Stimulated activated CD4-positive, alpha-beta T cell treated with anti-CD3 and anti-CD28 coated beads, Interleukin-4, amount 100 ng/mL, for 24 hours (primary cell): Measurements from ENCODE around the gene IL22RA2.
A peak's percentile ranks its signal among the peaks of the same experiment; 100 is the strongest.
"Not testable (repeated sequence)": the region's sequence is repeated elsewhere in the genome, so short reads cannot be mapped to it uniquely, and the experiment has no call there.

Experiments used
- DNase-seq: peaks from one replicate; pipeline ENCODE4 v3.0.0-alpha.2; 2020

The IL22RA2 gene, protein sequence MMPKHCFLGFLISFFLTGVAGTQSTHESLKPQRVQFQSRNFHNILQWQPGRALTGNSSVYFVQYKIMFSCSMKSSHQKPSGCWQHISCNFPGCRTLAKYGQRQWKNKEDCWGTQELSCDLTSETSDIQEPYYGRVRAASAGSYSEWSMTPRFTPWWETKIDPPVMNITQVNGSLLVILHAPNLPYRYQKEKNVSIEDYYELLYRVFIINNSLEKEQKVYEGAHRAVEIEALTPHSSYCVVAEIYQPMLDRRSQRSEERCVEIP

DNA sequence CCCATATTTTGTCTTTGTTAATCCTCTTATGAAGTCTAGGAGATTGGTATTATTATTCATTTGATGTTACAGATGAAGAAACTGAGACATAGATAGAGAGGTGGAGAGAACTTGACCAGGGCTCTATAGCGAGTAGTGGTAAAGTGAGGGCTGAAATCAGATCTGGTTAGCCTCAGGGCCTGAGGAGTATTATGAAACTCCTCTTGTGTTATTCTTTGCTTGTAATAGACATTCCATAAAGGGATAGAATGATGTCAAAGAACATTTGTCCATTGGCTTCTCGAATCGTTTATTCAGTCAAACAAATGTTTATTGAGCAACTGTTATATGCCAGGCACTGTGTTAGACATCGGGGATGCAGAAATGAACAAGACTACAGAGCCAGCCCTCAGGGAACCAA lies at the start of gene IL22RA2:
TSS of gene IL22RA2 (minus strand) at position 144 of the 400 bp plus-strand sequence. CDS start 11,895 bp downstream, outside the sequence.
- no peak for DNase-seq

DNA sequence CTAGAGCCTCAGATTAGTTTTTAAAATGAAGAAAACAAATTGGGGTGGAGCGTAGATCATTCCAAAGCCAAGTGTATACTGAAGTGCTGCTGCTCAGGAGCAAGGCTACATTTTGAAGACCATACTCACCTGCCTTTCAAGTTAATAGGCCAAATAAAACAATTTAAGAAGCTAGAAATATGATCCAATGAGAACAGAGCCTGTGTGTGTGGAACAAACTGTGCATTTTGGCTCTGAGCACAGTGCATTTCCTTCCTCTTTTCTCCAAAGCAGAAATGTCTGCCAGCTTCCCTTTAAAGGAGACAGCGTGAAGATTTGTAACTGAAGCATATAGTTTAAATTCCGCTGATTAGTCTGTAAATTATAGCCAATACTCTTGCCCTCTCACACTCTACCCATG lies 48.9 kb upstream of the IL22RA2 start:
- no peak for DNase-seq

DNA sequence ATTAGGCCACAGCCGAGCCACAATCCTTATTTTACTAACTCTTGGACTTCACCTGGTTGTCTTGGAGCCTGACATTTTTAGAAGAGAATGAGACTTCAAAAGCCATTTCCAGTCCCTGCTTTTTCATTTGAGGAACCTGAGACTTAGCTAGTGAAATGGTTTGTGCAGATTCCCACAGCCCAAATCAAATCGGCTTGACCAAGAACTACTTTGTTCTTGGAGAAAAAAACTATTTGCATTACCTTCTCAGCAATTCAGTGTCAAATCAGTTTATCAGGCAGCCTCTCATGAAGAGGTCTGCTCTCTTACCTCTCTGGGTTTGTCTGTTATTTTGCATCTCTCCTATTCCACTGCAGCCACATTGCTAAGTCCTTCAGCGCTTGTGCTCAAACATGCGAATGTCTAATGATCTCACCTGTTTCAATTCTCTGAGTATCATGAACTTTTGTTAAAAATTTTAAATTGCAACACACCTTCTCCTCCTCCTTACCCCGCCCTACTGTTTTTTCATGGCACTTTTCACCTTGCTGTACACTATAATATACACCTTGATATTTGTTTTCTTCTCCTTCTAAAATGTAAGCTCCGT lies 46.3 kb upstream of the IL22RA2 start:
- DNase-seq: no peak

DNA sequence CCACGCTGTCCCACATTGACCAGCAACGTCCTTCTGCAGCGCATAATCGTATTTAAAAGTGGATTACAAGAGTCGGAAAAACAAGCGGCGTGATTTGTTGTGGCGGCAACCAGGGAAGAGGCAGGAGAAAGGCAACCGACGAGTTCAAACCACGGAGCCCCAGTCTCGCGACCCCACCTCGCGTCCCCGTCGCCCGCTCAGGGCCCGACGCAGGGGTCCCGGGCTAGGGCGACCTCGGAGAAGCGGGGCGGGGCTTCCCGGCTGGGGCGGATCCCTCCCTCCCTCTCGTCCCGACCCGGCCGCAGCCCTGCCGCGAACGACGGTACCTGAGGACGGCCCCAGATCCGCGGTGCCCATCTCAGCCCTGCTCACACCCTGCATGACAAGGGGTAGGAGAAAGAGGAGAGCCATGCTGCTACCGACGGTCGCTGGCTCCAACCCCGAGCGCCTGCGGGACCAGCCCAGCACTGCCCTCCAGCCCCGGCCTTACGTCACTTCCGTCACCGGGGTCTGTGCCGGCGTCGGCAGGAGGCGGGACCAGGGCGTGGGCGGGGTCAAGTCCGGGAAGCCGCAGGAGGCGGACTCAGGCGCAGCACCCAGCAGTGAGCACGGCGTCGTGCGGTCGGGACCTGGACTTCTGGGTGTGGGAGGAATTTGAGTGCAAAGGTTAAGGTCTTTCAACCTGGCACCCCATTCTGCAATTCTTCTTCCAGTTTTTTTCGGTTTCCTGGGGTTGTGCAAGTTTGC lies 45.6 kb upstream of the IL22RA2 start, which contains the start of gene IFNGR1:
TSS of gene IFNGR1 (minus strand) at position 469 of the 747 bp plus-strand sequence. CDS start at position 411, 58 bp downstream.
- DNase-seq: peak; percentile 96

DNA sequence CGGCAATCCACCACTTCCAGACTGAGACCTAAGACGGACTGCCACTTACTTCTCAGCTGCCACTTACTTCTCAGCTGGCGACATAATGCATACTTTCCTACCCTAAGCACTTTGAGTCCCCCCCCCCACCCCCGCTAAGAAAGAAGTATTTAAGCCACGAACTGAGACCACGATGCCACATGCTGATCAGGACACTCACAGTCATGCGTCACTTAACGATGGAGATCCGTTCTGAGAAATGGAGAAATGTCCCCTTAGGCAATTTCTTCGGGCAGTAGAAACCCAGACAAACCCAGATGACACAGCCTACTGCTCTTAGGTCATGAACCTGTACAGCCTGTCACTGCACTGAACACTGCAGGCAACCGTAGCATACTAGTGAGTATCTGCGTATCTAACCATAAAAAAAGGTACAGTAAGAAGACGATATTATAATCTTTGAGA lies 45.1 kb upstream of the IL22RA2 start:
- DNase-seq: peak; percentile 36

DNA sequence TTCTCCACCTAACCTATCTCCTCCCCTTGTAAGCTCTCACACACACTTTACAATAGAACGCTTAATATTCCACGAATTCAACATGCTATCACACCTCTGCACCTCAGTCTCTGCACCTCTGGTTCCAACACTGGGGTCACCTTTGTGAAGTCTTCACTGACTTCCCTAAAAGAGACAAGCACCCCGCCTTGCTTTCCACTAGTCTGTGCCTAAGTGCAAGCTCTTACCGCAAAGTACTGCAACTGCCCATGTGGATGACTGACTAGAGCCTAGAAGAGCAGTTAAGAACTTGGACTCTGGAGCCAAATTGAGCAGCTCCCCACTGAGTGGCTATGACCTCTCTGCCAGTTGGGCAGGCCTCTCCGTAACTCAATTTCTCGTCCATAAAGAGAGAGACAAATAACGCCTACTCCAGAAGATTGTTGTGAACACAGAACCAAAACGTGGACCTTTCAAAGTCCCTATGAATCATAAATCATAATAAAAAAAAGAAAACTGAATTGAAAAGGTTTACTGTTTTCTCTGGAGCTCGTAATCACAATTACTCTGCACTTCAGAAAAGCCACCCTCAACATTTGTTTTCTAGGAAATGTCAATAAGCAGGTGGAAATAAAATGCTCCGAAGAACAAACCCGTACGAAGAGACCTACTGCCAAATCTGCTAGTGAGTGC lies 44.5 kb upstream of the IL22RA2 start:
- DNase-seq: no peak

DNA sequence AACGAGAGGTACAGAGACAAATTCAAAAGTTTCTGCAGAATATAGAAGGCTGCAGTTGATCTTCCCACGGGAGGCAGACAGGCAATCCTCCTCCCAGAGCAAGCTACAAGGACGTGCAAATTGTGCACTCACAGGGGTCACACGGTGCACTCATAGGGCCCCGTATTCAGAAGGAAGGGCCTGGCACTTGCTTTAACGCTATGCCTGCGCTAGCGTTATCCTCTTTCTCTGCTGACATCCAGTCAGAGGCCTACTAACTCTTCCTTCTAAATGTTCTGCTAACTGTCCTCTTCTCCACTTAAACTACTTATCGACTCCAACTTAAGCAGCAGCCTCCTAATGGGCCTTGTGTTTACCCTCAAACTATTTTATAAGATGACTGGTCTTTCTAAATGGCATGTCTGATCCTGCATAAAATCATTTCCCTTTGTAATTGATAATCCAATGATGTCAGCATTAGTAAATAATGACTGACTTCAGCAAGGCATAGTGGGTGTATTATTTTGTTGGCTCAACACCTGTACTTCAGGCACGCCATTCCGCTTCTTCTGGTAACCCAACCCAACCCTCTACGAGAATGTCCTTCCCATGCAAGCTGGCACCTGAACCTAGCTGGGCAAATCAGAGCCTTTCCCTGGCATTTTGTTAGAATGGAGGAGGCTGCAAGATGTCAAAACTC lies 43.6 kb upstream of the IL22RA2 start:
- DNase-seq: no peak

DNA sequence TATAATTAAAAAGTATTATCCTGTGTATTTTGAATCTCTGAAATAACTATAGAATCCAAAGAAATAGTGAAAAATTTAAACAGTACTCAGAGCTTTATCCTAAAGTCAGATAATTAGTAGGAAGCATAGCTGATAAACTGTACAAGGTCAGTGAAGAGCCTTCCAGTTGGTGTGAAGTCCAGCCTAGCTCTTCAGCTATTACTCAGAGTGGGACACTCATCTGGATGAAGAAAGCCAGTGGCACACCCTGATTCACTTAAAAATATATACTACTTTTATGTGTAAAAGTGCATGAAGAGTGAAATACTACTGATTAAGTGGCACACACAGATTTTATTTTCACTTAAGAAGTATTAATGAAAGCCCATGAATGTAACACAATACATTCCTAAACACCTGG lies 42.7 kb upstream of the IL22RA2 start:
- DNase-seq: no peak

DNA sequence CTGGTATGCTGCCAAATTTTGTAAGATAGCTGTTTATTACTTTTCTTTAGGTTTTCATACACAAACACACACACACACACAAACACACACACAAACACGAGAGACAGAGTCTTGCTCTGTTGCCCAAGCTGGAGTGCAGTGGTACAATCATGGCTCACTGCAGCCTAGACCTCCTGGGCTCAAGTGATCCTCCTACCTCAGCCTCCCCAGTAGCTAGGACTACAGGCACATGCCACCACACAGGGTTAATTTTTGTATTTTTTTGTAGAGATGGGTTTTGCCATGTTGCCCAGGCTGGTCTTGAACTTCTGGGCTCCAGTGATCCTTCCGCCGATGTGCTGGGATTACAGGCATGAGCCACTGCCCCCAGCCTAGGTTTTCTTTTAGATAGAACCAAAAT lies 42.2 kb upstream of the IL22RA2 start:
- not testable (repeated sequence) for DNase-seq

DNA sequence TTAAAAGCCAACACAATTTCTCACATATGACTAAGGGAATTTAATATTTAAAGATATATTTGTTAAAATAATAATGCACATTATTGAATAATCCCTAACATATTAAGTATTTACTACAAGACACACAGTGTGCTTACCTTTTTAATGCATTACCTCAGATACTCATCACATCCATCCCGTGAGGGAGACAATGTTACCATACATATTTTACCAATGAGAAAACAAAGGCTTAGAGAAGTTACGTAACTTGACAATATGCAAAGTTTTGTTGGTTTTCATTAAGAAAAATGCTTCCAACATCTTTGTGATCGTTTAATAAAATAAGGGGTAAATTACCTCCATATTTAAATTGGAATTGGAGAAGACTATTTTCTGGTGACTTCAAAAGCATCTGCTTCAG lies 41.5 kb upstream of the IL22RA2 start:
- no peak for DNase-seq

DNA sequence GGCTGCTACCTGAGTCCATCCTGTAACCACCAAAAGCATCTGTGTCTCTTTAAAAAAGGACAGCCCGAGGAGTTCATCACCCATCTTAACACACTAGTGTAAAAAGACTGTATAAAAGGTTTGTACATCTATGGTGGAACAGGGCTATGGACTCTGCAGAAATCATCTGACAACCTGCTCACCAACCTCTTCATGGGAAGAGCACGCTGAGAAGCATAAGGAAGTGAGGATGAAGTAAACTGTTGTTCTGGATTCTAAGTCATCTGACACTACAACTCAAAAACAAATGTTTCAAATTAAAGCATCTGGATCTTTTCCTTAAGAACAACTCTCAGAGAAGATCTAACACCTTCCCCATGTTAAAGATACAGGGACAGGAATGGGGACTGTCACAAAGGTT lies 40.4 kb upstream of the IL22RA2 start:
- no peak for DNase-seq

DNA sequence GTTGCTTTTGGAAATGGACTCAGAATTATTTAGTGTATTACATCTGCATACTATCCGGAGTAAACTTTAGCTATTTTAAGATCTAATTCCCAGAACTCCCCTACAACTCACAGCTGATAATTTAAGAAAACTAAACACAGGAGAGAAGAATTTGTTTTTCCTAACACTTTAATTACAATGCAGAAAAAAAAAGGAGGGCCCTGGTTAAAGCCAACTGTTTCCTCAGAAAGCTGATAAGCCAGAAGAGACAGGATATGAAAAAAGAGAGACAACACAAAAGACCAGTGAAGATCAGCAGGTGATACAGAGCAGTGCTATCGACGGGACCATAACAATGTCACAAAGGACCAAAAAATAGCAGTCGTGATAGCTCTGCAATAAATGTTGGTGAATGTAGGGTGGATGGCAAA lies 39.9 kb upstream of the IL22RA2 start:
- no peak for DNase-seq

DNA sequence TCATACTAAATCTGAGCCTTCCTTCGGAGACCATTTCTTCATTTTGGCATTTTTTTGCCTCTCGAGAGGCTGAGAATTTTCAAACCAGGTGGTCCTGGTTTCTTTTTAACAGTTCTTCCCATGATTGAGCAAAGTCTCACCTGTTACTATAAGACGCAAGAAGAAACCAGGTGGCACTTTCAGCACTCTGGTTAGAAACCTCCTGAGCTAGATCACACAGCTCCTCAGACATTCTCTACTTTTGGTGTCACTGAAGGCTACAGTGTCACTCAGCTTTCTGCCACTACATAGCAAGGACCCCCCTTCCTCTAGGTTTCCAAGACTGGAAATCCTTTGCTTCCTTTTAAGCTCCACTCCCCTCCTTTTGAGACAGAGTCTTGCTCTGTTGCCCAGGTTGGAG lies 38.5 kb upstream of the IL22RA2 start:
- no peak for DNase-seq

DNA sequence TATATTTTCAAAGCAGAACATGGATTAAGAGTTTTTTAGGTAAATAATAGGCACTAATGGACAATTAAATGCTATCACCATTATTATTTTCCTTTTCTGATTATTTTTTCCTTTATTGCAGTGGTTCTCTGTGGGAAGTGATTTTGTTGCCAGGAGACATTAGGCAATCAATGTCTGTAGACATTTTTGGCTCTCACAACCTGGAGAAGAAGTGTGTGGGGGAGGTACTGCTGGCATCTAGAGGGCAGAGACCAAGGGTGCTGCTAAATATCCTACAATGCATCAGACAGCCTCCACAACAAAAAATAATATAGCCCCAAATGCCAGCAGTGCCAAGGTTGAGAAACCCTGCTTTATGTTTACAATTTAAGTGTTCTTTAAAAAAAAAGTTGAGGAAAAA lies 37.5 kb upstream of the IL22RA2 start:
- no peak for DNase-seq

DNA sequence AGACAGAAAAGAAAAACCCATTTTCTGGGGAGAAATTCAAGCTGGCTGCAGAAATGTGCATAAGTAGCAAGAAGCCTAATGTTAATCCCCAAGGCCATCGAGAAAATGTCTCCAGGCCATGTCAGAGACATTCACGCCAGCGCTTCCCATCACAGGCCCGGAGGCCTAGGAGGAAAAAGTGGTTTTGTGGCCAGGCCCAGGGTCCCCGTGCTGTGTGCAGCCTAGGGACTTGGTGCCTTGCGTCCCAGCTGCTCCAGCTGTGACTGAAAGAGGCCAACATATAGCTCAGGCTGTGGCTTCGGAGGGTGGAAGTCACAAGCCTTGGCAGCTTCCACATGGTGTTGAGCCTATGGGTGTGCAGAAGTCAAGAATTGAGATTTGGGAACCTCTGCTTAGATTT lies 34.8 kb upstream of the IL22RA2 start:
- no peak for DNase-seq

DNA sequence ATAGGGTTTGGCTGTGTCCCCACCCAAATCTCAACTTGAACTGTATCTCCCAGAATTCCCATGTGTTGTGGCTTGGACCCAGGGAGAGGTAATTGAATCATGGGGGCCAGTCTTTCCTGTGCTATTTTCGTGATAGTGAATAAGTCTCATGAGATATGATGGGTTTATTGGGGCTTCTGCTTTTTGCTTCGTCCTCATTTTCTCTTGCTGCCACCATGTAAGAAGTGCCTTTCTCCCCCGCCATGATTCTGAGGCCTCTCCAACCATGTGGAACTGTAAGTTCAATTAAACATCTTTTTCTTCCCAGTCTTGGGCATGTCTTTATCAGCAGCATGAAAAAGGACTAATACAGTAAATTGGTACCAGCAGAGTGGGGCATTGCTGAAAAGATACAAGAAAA lies 34.0 kb upstream of the IL22RA2 start:
- not testable (repeated sequence) for DNase-seq

DNA sequence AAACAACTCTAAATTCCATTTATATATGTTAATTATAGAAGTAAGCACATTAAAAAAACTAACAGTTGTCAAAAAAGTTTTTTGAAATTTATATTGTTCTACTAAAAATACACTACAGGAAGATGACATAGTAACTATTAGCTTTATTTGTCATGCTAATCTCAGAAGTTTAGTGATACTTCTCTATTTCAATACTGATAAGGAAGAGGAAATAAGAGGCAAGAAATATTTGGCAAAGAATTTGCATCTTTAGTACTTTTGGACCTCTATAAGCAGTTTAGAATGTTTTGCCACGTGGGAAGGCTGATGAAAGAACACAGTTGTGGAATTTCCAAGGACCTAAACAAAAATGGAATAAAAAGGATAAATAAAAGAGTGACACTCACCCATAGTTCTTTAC lies 33.1 kb upstream of the IL22RA2 start:
- no peak for DNase-seq

DNA sequence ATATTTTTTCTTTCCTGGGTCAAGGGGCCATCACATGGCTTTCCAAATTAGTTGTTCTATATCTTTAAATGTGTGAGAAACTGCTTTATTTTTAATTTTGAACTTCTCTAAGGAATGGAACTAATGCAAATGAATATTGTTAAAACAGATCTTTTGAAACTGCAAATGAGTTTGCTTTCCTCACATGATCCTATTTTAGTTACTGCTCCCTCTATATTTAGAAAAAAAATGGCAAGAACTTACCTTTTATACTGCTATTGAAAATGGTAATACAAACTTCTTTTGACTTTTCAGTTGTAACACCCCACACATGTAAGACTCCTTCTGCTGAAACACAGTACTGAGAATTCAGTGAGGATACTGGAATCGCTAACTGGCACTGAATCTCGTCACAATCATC lies 29.8 kb upstream of the IL22RA2 start:
- DNase-seq: no peak

DNA sequence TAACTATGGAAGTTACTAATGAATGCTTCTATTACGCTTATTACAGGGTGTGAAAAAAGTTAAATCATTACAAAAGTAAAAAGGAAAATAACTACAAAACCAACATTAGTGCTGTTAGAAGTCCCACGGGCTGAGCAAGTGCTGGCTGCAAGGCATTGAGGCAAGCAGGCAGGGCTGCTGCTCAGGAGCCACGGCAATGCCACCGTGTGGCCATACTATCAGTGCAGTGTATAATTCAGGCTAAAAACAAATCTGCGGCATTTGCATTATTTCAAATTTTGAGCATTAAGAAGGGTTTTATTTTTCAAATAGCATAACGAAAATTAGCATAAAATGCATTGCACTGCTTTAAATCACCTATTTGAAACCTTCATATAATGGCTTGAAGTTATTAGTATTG lies 28.6 kb upstream of the IL22RA2 start:
- DNase-seq: no peak

DNA sequence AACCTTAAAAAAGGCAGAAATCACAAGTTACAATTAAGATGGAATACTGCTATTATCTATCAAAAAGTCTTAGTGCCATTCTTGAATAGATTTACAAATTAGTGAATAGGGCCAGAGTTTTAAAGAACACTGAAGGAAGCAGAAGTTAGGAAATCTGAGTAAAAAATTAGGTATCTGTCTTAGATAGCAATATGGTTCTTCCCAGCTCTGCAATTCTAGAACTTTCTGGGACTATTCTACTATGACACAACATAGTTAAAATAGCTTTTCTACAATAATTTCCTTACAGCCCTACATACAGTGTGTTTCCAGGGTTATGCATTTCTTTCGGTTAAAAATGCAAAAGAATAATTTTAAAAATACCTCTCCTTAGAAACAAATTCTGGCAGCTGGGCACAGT lies 27.6 kb upstream of the IL22RA2 start:
- DNase-seq: no peak

DNA sequence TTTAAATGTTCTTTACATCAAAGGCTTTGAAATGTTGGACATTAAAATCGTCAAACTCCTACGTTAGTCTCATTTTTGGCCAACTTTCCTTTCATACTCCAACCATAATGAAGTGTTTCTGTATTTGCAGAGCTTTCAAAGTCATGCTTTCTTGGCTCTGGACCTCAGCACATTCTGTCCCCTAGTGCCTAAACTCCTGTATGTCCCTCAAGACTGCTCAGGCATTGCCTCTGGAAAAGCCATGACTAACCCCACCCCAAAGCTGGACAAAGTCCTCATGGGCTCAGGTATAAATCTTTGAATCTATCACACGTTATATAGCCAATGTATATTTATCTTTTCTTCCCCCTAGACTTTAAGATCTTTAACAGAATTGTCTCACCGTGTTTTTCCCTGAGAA lies 26.8 kb upstream of the IL22RA2 start:
- DNase-seq: no peak

DNA sequence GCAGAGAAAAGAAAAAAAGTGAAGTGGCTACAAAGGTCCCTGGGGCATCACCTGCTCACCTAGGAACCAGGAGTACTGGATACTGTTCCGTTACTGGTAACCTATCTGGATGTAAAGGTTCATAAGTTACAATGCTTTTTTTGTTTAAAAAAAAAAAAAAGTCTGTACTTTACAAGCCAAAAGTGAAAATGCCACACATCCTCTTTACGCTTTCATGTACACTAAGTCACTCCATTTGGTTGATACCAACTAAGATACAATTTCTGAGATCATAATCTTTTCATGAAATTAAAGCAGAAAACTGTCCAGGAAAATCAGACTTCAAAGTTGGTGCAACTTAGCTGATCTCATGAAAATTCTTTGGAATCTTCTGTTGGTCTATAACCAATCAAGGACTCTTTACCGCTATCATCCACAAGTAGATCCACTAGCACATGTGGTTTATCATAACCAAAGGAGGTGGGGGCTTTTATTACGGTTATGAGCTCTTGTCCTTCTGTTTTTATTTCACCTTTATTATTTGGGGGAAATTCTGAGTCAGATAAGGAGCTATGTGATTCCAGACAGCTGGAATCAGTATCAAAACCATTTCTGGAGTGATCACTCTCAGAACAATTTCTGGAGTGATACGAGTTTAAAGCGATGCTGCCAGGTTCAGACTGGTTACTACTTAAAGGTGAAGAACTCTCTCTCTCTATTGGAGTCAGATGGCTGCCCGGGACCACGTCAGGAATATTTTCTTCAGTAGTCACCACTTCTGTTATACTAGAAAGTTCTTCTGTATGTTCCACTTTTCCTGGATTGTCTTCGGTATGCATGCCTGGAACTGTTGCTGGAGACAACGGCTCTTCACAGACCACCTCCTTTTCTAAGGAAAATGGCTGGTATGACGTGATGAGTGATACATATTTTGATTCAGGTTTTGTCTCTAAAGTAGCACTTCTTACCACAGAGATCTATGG lies 24.5 kb upstream of the IL22RA2 start:
- DNase-seq: no peak
